PC-3 (cell line): ENCODE measurements around the gene OR2AT4.

ENCODE experiments used
- EZH2 ChIP-seq: fragments of 300-600 bp; sonication (generic); IDR thresholded peaks from one replicate; pipeline ENCODE4 v1.6.1; 2017; ENCODE audit warnings: antibody characterized with exemption, mild to moderate bottlenecking, low read length; ENCODE audit not compliant: unreplicated experiment
- EZH2phosphoT487 ChIP-seq: fragments of 300-600 bp; sonication (generic); IDR thresholded peaks from 2 replicates; pipeline ENCODE4 v1.6.1; 2018; ENCODE audit warnings: mild to moderate bottlenecking, antibody characterized with exemption, low read length, borderline replicate concordance
- TF ChIP-seq, protein P1 (sequence below): fragments of 300-600 bp; sonication (generic); conservative IDR thresholded peaks from 2 replicates; pipeline ENCODE4 v1.5.1; 2017; ENCODE audit warnings: antibody characterized with exemption, low read depth, mild to moderate bottlenecking, low read length

DNA sequence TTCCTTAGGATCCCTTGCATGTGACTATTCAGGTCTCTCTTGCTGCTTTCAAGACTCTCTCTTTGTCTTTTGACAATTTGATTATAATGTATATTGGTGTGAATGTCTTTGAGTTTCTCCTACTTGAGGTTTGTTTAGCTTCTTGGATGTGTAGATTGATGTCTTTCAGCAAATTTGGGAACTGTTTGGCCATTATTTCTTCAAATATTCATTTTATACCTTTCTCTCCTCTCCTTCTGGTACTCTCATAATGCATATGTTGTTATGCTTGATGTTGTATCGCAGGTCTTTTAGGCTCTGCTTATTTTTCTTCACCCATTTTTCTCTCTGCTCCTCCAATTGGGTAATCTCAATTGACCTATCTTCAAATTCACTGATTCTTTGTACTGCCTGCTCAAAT, 44.2 kb downstream of the OR2AT4 start:
- TF ChIP-seq, protein P1, sequence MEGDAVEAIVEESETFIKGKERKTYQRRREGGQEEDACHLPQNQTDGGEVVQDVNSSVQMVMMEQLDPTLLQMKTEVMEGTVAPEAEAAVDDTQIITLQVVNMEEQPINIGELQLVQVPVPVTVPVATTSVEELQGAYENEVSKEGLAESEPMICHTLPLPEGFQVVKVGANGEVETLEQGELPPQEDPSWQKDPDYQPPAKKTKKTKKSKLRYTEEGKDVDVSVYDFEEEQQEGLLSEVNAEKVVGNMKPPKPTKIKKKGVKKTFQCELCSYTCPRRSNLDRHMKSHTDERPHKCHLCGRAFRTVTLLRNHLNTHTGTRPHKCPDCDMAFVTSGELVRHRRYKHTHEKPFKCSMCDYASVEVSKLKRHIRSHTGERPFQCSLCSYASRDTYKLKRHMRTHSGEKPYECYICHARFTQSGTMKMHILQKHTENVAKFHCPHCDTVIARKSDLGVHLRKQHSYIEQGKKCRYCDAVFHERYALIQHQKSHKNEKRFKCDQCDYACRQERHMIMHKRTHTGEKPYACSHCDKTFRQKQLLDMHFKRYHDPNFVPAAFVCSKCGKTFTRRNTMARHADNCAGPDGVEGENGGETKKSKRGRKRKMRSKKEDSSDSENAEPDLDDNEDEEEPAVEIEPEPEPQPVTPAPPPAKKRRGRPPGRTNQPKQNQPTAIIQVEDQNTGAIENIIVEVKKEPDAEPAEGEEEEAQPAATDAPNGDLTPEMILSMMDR, result no peak
- TF ChIP-seq EZH2, result no peak
- no peak for TF ChIP-seq EZH2phosphoT487
